D721Med (cell line): Measurements from ENCODE around the gene L3MBTL2.

Experiments used
- DNase-seq: peaks from one replicate; pipeline ENCODE4 v3.0.0; 2011; ENCODE audit warnings: low spot score; ENCODE audit not compliant: insufficient read length
- FAIRE-seq: peaks from 2 replicates; lab custom pipeline; 2011; peaks lifted over from hg19 to GRCh38; lab: Jason Lieb, UNC
- TF ChIP-seq, protein P1 (sequence below): IDR thresholded peaks from 2 replicates; pipeline ENCODE4 v1.5.1; 2012; ENCODE audit warnings: mild to moderate bottlenecking, control low read depth; ENCODE audit not compliant: insufficient read depth; ENCODE audit errors: missing control alignments

L3MBTL2 gene

DNA sequence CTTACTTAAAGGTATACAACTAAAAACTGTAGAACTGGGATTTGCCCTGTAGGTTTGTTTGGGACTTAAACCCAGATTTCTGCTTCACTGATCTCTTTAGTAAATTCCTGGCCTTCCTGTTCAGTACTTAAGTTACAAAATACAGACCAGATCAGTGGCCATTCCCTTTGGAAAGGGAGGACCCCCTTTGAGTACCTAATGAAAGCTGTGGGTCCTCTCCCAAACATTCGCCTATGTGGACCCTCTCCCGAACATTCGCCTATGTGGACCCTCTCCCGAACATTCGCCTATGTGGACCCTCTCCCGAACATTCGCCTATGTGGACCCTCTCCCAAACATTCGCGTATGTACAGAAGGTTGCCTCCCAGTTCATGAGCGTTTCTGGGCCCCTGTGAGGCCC is 10.3 kb downstream of the L3MBTL2 start:
- DNase-seq = no peak
- TF ChIP-seq, protein P1, sequence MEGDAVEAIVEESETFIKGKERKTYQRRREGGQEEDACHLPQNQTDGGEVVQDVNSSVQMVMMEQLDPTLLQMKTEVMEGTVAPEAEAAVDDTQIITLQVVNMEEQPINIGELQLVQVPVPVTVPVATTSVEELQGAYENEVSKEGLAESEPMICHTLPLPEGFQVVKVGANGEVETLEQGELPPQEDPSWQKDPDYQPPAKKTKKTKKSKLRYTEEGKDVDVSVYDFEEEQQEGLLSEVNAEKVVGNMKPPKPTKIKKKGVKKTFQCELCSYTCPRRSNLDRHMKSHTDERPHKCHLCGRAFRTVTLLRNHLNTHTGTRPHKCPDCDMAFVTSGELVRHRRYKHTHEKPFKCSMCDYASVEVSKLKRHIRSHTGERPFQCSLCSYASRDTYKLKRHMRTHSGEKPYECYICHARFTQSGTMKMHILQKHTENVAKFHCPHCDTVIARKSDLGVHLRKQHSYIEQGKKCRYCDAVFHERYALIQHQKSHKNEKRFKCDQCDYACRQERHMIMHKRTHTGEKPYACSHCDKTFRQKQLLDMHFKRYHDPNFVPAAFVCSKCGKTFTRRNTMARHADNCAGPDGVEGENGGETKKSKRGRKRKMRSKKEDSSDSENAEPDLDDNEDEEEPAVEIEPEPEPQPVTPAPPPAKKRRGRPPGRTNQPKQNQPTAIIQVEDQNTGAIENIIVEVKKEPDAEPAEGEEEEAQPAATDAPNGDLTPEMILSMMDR = no peak
- no peak for FAIRE-seq

DNA sequence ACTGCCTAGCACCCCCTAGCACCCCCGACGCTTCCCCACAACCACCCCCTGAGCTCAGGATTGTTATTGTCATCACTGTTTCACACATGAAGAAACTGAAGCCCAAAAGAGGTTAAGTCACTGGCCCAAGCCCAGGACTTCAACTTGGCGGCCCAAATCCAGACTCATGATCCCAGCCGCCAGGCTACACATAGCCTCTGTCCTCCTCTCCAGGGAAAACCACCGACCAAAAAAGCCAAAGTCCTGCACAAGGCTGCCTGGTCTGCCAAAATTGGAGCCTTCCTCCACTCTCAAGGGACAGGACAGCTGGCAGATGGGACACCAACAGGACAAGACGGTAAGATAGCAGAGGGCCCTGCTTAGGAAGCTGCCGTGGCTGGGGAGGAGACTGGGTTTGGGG is 10.8 kb downstream of the L3MBTL2 start:
- TF ChIP-seq, protein P1 = no peak
- DNase-seq = no peak
- no peak for FAIRE-seq

DNA sequence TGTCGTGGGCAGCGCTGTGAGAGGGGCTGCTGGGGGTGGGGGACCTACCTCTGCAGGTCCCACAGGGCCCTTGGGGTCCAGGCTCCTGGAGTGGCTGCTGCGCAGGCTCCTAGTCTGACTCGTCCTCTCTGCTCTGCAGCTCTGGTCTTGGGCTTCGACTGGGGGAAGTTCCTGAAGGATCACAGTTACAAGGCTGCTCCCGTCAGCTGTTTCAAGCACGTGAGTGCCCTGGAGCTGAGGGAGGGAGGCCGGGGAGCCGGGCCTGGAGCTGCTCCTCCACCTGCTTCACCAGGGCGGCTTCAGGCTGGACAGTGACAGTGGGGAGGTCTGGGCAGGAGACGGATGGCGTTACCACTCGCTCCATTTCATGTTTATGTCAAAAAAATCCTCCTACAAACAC is 11.9 kb downstream of the L3MBTL2 start:
- FAIRE-seq (no peak), DNase-seq (no peak)
- TF ChIP-seq, protein P1 = no peak

GRCh38 chr22:41217553-41218157 is 12.5 kb downstream of the L3MBTL2 start:
- no peak for FAIRE-seq
- no peak for DNase-seq
- TF ChIP-seq, protein P1 = no peak

DNA sequence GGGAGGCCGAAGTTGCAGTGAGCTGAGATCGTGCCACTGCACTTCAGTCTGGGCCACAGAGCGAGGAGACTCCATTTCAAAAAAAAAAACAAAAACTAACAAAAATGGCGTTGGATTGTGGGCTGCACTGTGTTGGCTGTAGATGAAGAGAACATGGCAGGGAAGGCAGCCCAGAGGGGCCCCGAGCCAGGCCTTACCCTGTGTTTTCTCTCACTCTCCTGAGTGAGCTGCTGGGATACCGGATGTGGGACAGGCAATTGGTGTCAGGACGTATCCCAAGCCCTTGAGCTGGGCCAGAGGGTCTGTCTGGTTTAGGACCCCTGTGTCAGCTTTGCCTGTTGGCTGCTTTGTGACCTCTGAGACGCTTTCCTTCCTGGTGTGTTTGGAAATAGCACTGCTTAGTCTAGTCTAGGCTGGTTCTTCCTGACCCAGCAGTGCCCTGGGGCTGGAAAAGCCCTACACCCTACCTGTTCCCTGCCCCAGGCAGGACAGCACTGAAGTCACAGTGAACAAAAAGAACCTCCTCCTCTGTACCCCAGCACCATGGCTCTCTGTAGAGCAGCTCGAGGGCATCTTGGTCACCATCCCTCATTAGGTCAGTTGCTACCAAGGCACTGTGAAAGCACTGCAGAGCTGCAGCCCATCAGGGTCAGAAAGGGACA is 17.9 kb downstream of the L3MBTL2 start:
- DNase-seq = no peak
- FAIRE-seq = no peak
- TF ChIP-seq, protein P1 = no peak

DNA sequence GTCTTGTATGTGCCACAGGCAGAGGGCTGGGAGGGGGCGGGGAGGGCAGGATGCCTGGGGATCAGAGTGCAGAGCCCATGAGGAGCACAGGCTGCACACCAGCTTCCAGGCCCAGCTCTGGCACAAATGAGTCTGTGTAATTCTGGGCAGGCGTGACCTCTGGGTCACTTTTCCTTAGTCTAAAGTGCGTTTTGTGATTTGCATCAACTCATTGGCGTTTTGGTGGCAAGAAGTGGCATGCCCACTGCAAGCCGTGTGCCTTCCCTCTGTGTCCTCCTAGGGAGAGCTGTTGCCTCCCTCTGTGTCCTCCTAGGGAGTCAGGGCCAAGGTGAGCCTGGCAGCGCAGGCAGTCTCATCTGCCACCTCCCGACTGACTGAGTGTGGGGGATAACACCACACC is 18.4 kb downstream of the L3MBTL2 start:
- TF ChIP-seq, protein P1 = no peak
- no peak for FAIRE-seq
- no peak for DNase-seq
